ENCODE results near the gene CXXC5.
A peak's percentile ranks its signal among the peaks of the same experiment; 100 is the strongest.

DNA sequence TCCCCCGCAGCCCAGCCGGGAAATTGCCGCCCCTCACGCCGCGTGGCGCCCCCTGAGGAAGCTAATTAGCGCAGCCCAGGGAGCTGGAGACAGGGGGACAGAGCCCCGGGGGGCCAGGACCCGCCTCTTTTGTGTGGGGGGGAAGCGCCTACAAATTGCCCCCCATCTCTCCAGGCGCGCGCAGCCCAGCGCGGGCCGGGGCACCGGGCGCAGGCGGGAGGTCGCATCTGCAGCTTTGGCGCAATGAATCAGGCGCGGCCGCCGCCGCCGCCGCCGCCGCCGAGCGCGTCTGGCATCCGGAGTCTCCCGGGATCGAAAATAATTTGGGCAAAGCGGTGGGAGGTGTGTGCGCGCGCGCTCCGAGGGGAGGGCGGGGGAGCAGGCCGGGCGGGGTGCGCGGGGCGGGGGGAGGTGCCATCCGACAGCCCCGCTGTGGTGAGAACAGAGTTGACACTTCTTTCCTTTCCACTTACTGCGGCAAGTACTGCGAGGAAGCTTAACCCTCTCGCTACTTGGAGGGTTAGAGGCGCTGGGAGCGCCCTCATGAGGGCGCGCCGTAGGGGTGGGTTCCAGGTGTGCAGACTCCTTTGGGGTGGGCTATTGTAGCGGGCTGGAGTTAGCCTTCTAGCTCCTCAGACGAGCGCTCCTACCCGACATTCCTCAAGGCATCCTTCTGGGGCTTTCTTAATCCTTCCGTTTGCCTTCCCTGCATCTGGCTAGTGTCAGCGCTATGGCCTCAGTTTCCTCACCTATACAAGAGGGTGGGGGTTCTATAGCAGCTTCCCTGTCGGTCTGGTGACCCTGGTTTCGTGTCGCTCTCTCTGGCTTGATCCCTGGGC lies 63.1 kb downstream of the CXXC5 start:
- no peak for TF ChIP-seq PCBP1 (IDR thresholded peaks at IDR 0.05; ENCODE audit: low read depth, low read length, poor library complexity, severe bottlenecking)
- TF ChIP-seq, protein P1, sequence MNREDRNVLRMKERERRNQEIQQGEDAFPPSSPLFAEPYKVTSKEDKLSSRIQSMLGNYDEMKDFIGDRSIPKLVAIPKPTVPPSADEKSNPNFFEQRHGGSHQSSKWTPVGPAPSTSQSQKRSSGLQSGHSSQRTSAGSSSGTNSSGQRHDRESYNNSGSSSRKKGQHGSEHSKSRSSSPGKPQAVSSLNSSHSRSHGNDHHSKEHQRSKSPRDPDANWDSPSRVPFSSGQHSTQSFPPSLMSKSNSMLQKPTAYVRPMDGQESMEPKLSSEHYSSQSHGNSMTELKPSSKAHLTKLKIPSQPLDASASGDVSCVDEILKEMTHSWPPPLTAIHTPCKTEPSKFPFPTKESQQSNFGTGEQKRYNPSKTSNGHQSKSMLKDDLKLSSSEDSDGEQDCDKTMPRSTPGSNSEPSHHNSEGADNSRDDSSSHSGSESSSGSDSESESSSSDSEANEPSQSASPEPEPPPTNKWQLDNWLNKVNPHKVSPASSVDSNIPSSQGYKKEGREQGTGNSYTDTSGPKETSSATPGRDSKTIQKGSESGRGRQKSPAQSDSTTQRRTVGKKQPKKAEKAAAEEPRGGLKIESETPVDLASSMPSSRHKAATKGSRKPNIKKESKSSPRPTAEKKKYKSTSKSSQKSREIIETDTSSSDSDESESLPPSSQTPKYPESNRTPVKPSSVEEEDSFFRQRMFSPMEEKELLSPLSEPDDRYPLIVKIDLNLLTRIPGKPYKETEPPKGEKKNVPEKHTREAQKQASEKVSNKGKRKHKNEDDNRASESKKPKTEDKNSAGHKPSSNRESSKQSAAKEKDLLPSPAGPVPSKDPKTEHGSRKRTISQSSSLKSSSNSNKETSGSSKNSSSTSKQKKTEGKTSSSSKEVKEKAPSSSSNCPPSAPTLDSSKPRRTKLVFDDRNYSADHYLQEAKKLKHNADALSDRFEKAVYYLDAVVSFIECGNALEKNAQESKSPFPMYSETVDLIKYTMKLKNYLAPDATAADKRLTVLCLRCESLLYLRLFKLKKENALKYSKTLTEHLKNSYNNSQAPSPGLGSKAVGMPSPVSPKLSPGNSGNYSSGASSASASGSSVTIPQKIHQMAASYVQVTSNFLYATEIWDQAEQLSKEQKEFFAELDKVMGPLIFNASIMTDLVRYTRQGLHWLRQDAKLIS (CRISPR knock-in tag; IDR thresholded peaks at IDR 0.05), result no peak
- TF ChIP-seq SAP30 (IDR thresholded peaks at IDR 0.05; ENCODE audit: borderline replicate concordance, insufficient read depth, low read depth, low read length, poor library complexity, severe bottlenecking), result no peak
- no peak for TF ChIP-seq NCOA1 (IDR thresholded peaks at IDR 0.05; ENCODE audit: low read depth)
- no peak for TF ChIP-seq TEAD4 (IDR thresholded peaks at IDR 0.05; ENCODE audit: low read length)
- no peak for TF ChIP-seq TEAD4 (CRISPR knock-in tag; IDR thresholded peaks at IDR 0.05; ENCODE audit: borderline replicate concordance)
- no peak for TF ChIP-seq FOXJ3 (CRISPR knock-in tag; IDR thresholded peaks at IDR 0.05)
- no peak for TF ChIP-seq GTF2F1 (IDR thresholded peaks at IDR 0.05; ENCODE audit: low read depth, low read length)
- TF ChIP-seq, protein P2, sequence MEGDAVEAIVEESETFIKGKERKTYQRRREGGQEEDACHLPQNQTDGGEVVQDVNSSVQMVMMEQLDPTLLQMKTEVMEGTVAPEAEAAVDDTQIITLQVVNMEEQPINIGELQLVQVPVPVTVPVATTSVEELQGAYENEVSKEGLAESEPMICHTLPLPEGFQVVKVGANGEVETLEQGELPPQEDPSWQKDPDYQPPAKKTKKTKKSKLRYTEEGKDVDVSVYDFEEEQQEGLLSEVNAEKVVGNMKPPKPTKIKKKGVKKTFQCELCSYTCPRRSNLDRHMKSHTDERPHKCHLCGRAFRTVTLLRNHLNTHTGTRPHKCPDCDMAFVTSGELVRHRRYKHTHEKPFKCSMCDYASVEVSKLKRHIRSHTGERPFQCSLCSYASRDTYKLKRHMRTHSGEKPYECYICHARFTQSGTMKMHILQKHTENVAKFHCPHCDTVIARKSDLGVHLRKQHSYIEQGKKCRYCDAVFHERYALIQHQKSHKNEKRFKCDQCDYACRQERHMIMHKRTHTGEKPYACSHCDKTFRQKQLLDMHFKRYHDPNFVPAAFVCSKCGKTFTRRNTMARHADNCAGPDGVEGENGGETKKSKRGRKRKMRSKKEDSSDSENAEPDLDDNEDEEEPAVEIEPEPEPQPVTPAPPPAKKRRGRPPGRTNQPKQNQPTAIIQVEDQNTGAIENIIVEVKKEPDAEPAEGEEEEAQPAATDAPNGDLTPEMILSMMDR (IDR thresholded peaks at IDR 0.05 in 2 of 3, conservative IDR thresholded peaks at IDR 0.05 in 1 of 3; ENCODE audit: insufficient read depth in 2 of 3, low read depth in 1 of 3, low read length in 3 of 3), result peak; percentile 37 to 63 (median 54); a peak in 5 of 6 replicates
- TF ChIP-seq CBFB (CRISPR knock-in tag; IDR thresholded peaks at IDR 0.05), result no peak
- TF ChIP-seq, protein P3, sequence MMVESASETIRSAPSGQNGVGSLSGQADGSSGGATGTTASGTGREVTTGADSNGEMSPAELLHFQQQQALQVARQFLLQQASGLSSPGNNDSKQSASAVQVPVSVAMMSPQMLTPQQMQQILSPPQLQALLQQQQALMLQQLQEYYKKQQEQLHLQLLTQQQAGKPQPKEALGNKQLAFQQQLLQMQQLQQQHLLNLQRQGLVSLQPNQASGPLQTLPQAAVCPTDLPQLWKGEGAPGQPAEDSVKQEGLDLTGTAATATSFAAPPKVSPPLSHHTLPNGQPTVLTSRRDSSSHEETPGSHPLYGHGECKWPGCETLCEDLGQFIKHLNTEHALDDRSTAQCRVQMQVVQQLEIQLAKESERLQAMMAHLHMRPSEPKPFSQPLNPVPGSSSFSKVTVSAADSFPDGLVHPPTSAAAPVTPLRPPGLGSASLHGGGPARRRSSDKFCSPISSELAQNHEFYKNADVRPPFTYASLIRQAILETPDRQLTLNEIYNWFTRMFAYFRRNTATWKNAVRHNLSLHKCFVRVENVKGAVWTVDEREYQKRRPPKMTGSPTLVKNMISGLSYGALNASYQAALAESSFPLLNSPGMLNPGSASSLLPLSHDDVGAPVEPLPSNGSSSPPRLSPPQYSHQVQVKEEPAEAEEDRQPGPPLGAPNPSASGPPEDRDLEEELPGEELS (CRISPR knock-in tag; IDR thresholded peaks at IDR 0.05; ENCODE audit: borderline replicate concordance), result no peak
- no peak for TF ChIP-seq ZNF408 (CRISPR knock-in tag; IDR thresholded peaks at IDR 0.05; ENCODE audit: low read depth)
- TF ChIP-seq POLR2A (conservative IDR thresholded peaks at IDR 0.05), result no peak

Data from K562 (cell line).